GM18508 (cell line): ENCODE results near the gene TBC1D9.

Source experiments
- ATAC-seq: cut with Tn5 transposase; IDR thresholded peaks from one replicate; pipeline ENCODE4 v1.9.1; 2021; ENCODE audit warnings: moderate number of reproducible peaks; ENCODE audit not compliant: insufficient read depth, unreplicated experiment

The TBC1D9 gene

GRCh38 chr4:140661550-140661949 is 94.6 kb downstream of the TBC1D9 start:
- ATAC-seq: no peak

GRCh38 chr4:140659943-140660700 is 96.1 kb downstream of the TBC1D9 start:
- ATAC-seq: no peak

GRCh38 chr4:140654495-140654814 is 101.7 kb downstream of the TBC1D9 start:
- no peak for ATAC-seq

GRCh38 chr4:140653718-140654494 is 102.3 kb downstream of the TBC1D9 start:
- ATAC-seq: no peak

GRCh38 chr4:140652601-140653000 is 103.6 kb downstream of the TBC1D9 start:
- ATAC-seq: no peak

GRCh38 chr4:140648716-140649308 is 107.4 kb downstream of the TBC1D9 start:
- no peak for ATAC-seq

- no peak for ATAC-seq
These were observed 110.4 kb downstream of the TBC1D9 start for GRCh38 chr4:140645614-140646412.

- ATAC-seq: no peak
These were observed 111.0 kb downstream of the TBC1D9 start for GRCh38 chr4:140645196-140645595.

- ATAC-seq: no peak
These were observed 111.6 kb downstream of the TBC1D9 start for GRCh38 chr4:140644470-140645185.

GRCh38 chr4:140643571-140644055 is 112.6 kb downstream of the TBC1D9 start:
- ATAC-seq: no peak

GRCh38 chr4:140642674-140643437 is 113.3 kb downstream of the TBC1D9 start:
- no peak for ATAC-seq

- ATAC-seq: no peak
These were observed 114.3 kb downstream of the TBC1D9 start for GRCh38 chr4:140641789-140642439.

GRCh38 chr4:140641105-140641555 is 115.1 kb downstream of the TBC1D9 start:
- ATAC-seq: no peak

GRCh38 chr4:140640150-140640748 is 115.9 kb downstream of the TBC1D9 start:
- no peak for ATAC-seq

- ATAC-seq: no peak
These were observed 117.1 kb downstream of the TBC1D9 start for GRCh38 chr4:140639066-140639465.

GRCh38 chr4:140637836-140638235 is 118.3 kb downstream of the TBC1D9 start:
- ATAC-seq: peak; percentile 80

- no peak for ATAC-seq
These were observed 120.6 kb downstream of the TBC1D9 start for GRCh38 chr4:140635606-140636005.

GRCh38 chr4:140633951-140634350 is 122.2 kb downstream of the TBC1D9 start:
- no peak for ATAC-seq
